Measurements from ENCODE around the gene COL5A1. TPM values are rescaled to one million over a fixed set of nuclear protein-coding genes. Genes with fewer than 3 reads are reported as not detected.

Gene COL5A1
- polyA plus RNA-seq, 1 donor (not counting 4 experiments of a cell fraction or from before 2014, with no cell fraction given) = 3.1 TPM

- dilution Hi-C loops (cut with MboI; ENCODE audit: extremely low pct_ligation_motif_present, low sequenced_read_pairs) = no loop called here
- no peak overlapping the region for H2AFZ ChIP-seq (ENCODE audit: control insufficient read depth, low read length)
- no peak for DNase-seq (ENCODE audit: low read depth, low spot score)
- no peak for FAIRE-seq
- H3K79me2 ChIP-seq (ENCODE audit: control insufficient read depth, insufficient read depth, low read length) = no peaks in the 10 kb centered on the region
- H3K9me1 ChIP-seq (ENCODE audit: control insufficient read depth, extremely low read depth, insufficient read depth, low read length) = no peaks in the 10 kb centered on the region
- TF ChIP-seq EZH2 (IDR thresholded peaks at IDR 0.05; ENCODE audit: low read length) = no peak
- TF ChIP-seq, protein P1, sequence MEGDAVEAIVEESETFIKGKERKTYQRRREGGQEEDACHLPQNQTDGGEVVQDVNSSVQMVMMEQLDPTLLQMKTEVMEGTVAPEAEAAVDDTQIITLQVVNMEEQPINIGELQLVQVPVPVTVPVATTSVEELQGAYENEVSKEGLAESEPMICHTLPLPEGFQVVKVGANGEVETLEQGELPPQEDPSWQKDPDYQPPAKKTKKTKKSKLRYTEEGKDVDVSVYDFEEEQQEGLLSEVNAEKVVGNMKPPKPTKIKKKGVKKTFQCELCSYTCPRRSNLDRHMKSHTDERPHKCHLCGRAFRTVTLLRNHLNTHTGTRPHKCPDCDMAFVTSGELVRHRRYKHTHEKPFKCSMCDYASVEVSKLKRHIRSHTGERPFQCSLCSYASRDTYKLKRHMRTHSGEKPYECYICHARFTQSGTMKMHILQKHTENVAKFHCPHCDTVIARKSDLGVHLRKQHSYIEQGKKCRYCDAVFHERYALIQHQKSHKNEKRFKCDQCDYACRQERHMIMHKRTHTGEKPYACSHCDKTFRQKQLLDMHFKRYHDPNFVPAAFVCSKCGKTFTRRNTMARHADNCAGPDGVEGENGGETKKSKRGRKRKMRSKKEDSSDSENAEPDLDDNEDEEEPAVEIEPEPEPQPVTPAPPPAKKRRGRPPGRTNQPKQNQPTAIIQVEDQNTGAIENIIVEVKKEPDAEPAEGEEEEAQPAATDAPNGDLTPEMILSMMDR (optimal IDR thresholded peaks at IDR 0.05 in 1 of 3, IDR thresholded peaks at IDR 0.05 in 1 of 3, conservative IDR thresholded peaks at IDR 0.05 in 1 of 3; ENCODE audit: extremely low read depth in 1 of 3, insufficient read depth in 2 of 3, low read length in 3 of 3) = no peak
- H3K9ac ChIP-seq (ENCODE audit: control insufficient read depth, extremely low read depth, insufficient read depth, low read length) = no peak overlapping the region
- H3K4me1 ChIP-seq (ENCODE audit: control insufficient read depth, extremely low read depth, insufficient read depth, low read length) = no peaks in the 10 kb centered on the region
- no peaks in the 10 kb centered on the region for H3K27me3 ChIP-seq (ENCODE audit: control insufficient read depth, extremely low read depth, insufficient read depth, low read length)
- H3K36me3 ChIP-seq (ENCODE audit: control insufficient read depth in 2 of 2, extremely low read depth in 1 of 2, insufficient read depth in 2 of 2, low read length in 2 of 2) = no peaks in the 10 kb centered on the region
- no peak overlapping the region for H3K4me3 ChIP-seq (ENCODE audit: control insufficient read depth in 2 of 3, extremely low read depth in 1 of 3, insufficient read depth in 2 of 3, low read depth in 1 of 3, low read length in 3 of 3)
- no peaks in the 10 kb centered on the region for H4K20me1 ChIP-seq (ENCODE audit: control insufficient read depth, extremely low read depth, insufficient read depth, low read length)
- no peaks in the 10 kb centered on the region for H3K9me3 ChIP-seq (ENCODE audit: control insufficient read depth, low read depth, low read length)
- H3K27ac ChIP-seq (ENCODE audit: control insufficient read depth, insufficient read depth, low read length) = no peak overlapping the region
- no peak overlapping the region for H3K4me2 ChIP-seq (ENCODE audit: control insufficient read depth, extremely low read depth, insufficient read depth, low read depth, low read length)
Measured at GRCh38 chr9:134676886-134677285, 35.3 kb downstream of the COL5A1 start.

DNA sequence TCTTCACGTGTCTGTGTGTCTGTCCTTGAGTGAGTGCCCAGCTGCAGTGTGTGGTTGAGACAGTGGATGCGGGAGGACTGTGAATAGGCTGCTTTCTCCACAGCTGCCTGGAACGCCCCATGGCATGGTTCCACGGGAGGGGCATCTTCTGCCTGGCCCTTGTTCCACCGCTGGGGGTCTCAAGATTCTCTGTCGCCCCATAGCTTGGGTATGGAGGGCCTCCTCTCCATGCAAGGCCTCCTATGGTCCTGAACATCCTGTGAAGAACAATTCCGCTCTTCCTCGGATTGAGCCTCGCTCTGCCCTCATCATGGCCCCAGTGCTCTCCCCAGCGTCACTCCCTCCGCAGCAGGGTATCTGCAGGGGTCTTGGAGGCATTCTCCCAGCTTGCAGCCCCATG, 36.1 kb downstream of the COL5A1 start:
- Histone ChIP-seq H2AFZ (ENCODE audit: control insufficient read depth, low read length) (no peak overlapping the region), H3K27me3 (ENCODE audit: control insufficient read depth, extremely low read depth, insufficient read depth, low read length) (no peaks in the 10 kb centered on the region), H3K36me3 (ENCODE audit: control insufficient read depth in 2 of 2, extremely low read depth in 1 of 2, insufficient read depth in 2 of 2, low read length in 2 of 2) (no peaks in the 10 kb centered on the region), H4K20me1 (ENCODE audit: control insufficient read depth, extremely low read depth, insufficient read depth, low read length) (no peaks in the 10 kb centered on the region), H3K4me3 (ENCODE audit: control insufficient read depth in 2 of 3, extremely low read depth in 1 of 3, insufficient read depth in 2 of 3, low read depth in 1 of 3, low read length in 3 of 3) (no peak overlapping the region), H3K4me1 (ENCODE audit: control insufficient read depth, extremely low read depth, insufficient read depth, low read length) (no peaks in the 10 kb centered on the region), H3K4me2 (ENCODE audit: control insufficient read depth, extremely low read depth, insufficient read depth, low read depth, low read length) (no peak overlapping the region), H3K9me1 (ENCODE audit: control insufficient read depth, extremely low read depth, insufficient read depth, low read length) (no peaks in the 10 kb centered on the region), H3K79me2 (ENCODE audit: control insufficient read depth, insufficient read depth, low read length) (no peaks in the 10 kb centered on the region), H3K9ac (ENCODE audit: control insufficient read depth, extremely low read depth, insufficient read depth, low read length) (no peak overlapping the region), H3K27ac (ENCODE audit: control insufficient read depth, insufficient read depth, low read length) (no peak overlapping the region), H3K9me3 (ENCODE audit: control insufficient read depth, low read depth, low read length) (no peaks in the 10 kb centered on the region)
- no peak for DNase-seq (ENCODE audit: low read depth, low spot score)
- TF ChIP-seq, protein P1 (optimal IDR thresholded peaks at IDR 0.05 in 1 of 3, IDR thresholded peaks at IDR 0.05 in 1 of 3, conservative IDR thresholded peaks at IDR 0.05 in 1 of 3; ENCODE audit: extremely low read depth in 1 of 3, insufficient read depth in 2 of 3, low read length in 3 of 3) = no peak
- dilution Hi-C loops (cut with MboI; ENCODE audit: extremely low pct_ligation_motif_present, low sequenced_read_pairs) = no loop called here
- no peak for FAIRE-seq
